GM18519 (cell line): ENCODE results near the gene GNMT.

Experiments used
- ATAC-seq: cut with Tn5 transposase; IDR thresholded peaks from one replicate; pipeline ENCODE4 v1.9.1; 2021; ENCODE audit warnings: mild to moderate bottlenecking, moderate library complexity; ENCODE audit not compliant: unreplicated experiment, low FRiP score

GNMT gene

DNA sequence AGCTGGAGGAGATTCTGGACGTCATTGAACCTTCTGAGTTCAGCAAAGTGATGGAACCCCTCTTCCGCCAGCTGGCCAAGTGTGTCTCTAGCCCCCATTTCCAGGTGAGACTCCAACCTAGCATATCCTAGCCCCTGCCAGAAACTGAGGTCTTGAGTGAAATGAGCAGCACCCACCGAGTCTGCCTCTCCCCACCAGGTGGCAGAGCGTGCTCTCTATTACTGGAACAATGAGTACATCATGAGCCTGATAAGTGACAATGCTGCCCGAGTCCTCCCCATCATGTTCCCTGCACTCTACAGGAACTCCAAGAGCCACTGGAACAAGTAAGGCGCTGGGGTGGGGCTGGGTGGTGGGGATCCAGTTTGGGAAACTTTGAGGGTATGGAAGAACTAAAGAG is 48.6 kb downstream of the GNMT start:
- no peak for ATAC-seq

DNA sequence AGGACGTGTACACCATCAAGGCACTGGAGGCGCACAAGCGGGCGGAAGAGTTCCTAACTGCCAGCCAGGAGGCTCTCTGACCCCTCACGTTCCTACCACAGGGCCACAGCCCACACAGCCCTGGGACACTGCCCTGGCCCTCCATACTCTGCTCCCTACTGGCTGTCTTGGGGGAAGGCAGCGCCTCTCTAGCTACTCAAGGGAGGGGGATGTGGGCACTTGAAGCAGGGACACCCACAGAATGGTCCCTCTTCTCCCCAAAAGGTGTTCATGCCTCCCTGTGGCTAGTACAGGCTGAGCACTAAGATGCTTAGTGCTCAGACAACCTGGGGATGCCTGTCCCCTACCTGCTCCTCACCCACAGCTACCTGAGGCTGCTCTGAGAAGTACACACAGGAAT is 50.7 kb downstream of the GNMT start:
- no peak for ATAC-seq

DNA sequence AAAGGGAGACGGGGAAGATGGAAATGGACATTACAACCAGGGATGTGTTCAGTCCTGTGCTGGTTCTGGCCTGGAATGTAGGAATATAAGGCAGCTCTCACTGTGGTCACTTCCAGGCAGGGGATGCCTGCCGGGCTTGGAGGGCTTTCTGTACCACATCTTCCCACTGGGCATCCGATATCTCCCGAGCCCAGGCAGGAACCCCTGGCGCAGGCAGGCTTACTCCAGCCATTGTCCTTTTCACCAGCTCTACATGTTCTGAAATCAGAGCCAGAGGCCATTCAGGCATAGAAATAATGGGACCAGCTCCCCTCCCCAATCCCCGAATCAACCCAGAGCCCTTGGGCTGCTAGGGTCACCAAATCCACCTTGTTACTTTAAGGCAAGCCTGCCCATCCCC is 51.8 kb downstream of the GNMT start:
- no peak for ATAC-seq

DNA sequence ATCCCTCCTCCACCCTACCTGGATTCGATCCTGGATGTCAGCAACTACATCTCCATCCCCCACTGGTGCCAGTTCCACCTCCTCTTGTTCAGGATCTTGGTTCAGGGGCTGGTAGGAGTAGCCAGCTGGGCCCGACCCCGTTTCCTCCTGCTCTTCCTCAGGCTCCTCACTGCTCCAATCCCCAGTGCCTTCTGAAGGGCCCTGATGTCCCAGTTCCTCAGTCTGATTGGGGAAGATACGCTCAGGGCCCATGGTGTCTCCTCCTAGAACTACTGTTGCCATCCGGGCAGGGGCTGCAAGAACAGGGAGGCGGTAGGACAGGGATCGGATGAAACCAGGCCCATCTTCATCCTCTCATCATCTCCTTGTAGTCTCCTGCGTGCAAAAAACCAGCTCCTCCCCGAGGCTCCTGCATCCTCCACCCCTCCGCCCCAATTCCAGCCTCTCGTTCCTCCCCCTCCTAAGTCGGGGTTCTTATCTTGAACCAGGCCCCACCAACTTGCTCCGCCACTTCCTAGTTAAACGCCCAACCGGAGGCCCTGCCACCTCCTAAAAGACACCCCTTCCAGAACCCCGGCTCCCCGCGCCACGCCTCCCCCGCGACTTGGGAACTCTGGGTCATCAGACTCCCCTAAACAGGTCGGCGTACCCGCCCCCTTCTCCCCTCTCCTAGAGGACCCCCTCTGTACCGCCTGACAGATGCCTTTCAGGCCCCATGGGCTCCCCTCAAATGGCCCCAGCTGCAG is 52.7 kb downstream of the GNMT start:
- ATAC-seq: no peak
